H1 (cell line): ENCODE results near the gene SYDE2. TPM values are rescaled to one million over a fixed set of nuclear protein-coding genes. Genes with fewer than 3 reads are reported as not detected.

ENCODE experiments used
- CBX5 ChIP-seq: fragments of 300-800, 300-1000 bp; sonication (generic); IDR thresholded peaks from 2 replicates; pipeline ENCODE4 v1.7.1; 2016; ENCODE audit warnings: antibody characterized with exemption, low read length, low read depth
- CREB1 ChIP-seq: IDR thresholded peaks from 2 replicates; pipeline ENCODE4 v1.6.1; 2012; ENCODE audit warnings: inconsistent platforms
- FOSL1 ChIP-seq: IDR thresholded peaks from 2 replicates; pipeline ENCODE4 v1.6.1; 2011; ENCODE audit warnings: mild to moderate bottlenecking, low read depth, low read length, moderate library complexity; ENCODE audit not compliant: insufficient read depth
- POLR2A ChIP-seq, 2 experiments: IDR thresholded peaks; 1 replicate in 1 of 2; 2 replicates in 1 of 2; pipeline ENCODE4 v1.6.1; 2011; ENCODE audit warnings: low read depth in 2 of 2, low read length in 2 of 2, mild to moderate bottlenecking in 2 of 2; ENCODE audit errors: control extremely low read depth in 1 of 2
- RNF2 ChIP-seq: fragments of 200-900, 300-1000 bp; sonication (generic); IDR thresholded peaks from 2 replicates; pipeline ENCODE4 v1.7.1; 2016; ENCODE audit warnings: borderline replicate concordance, low read depth, mild to moderate bottlenecking, antibody characterized with exemption, low read length; ENCODE audit not compliant: poor library complexity, severe bottlenecking; ENCODE audit errors: missing control alignments
- SAP30 ChIP-seq: fragments of 300-600 bp; sonication (generic); IDR thresholded peaks from 2 replicates; pipeline ENCODE4 v1.7.1; 2012; ENCODE audit warnings: low read length, moderate library complexity, mild to moderate bottlenecking, inconsistent platforms; ENCODE audit not compliant: insufficient read depth, insufficient replicate concordance
- SIRT6 ChIP-seq: IDR thresholded peaks from one replicate; pipeline ENCODE4 v1.7.1; 2012; ENCODE audit warnings: low read length, inconsistent platforms
- TCF12 ChIP-seq: IDR thresholded peaks from 2 replicates; pipeline ENCODE4 v1.6.1; 2011; ENCODE audit warnings: low read depth, mild to moderate bottlenecking, low read length
- polyA plus RNA-seq, 7 experiments: library from polyadenylated mRNA; depleted of rRNA in 3 of 7; stranded (reverse) in 5 of 7; unstranded in 2 of 7; fragments of >200 nt in 5 of 7; fragments of 200-250 nt in 2 of 7; gene quantifications; 1 replicate in 5 of 7; 2 replicates in 1 of 7; 4 replicates in 1 of 7; pipeline versions ENCODE4 v1.2.1 to v1.2.3, GENCODE V29; 2011 to 2013; ENCODE audit warnings: missing spikeins in 2 of 7, mixed read lengths in 2 of 7
- total RNA-seq: library from RNA; stranded (reverse); fragmentation: NEBNext Ultra II Directional; extraction: Animal tissue kit (Norgen Biotek cat#: 25700); gene quantifications from 2 replicates; pipeline ENCODE4 v1.2.1, GENCODE V29; 2021
- TF ChIP-seq, protein P1 (sequence below): fragments of 300-600 bp; sonication (generic); IDR thresholded peaks from 2 replicates; pipeline ENCODE4 v1.7.1; 2012; ENCODE audit warnings: low read length, moderate library complexity, mild to moderate bottlenecking, inconsistent platforms; ENCODE audit not compliant: insufficient replicate concordance

The SYDE2 gene
- total and polyA plus RNA-seq, 2 of the 8 experiments (the other 6 are each of a cell fraction or from before 2014, with no cell fraction given), result 1.6 to 14.6 TPM

DNA sequence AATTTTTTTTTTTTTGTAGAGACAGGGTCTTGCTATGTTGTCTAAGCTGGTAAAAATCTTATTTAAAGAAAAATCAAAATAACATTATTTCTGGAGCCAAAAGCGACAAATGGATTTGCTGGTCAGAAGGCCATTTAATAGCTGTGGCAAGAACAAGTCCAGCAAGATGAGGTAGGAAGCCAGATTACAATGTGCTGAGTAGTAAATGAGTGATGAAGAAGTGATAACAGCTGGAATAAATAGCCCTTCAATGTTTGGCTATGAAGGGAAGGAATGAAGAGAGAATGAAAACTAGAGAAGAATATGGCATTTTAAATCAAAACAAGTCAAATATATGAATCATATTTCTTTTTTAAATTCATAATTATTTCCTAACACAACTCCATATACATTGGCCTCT, 34.5 kb downstream of the SYDE2 start (continued):
- TF ChIP-seq, protein P1, sequence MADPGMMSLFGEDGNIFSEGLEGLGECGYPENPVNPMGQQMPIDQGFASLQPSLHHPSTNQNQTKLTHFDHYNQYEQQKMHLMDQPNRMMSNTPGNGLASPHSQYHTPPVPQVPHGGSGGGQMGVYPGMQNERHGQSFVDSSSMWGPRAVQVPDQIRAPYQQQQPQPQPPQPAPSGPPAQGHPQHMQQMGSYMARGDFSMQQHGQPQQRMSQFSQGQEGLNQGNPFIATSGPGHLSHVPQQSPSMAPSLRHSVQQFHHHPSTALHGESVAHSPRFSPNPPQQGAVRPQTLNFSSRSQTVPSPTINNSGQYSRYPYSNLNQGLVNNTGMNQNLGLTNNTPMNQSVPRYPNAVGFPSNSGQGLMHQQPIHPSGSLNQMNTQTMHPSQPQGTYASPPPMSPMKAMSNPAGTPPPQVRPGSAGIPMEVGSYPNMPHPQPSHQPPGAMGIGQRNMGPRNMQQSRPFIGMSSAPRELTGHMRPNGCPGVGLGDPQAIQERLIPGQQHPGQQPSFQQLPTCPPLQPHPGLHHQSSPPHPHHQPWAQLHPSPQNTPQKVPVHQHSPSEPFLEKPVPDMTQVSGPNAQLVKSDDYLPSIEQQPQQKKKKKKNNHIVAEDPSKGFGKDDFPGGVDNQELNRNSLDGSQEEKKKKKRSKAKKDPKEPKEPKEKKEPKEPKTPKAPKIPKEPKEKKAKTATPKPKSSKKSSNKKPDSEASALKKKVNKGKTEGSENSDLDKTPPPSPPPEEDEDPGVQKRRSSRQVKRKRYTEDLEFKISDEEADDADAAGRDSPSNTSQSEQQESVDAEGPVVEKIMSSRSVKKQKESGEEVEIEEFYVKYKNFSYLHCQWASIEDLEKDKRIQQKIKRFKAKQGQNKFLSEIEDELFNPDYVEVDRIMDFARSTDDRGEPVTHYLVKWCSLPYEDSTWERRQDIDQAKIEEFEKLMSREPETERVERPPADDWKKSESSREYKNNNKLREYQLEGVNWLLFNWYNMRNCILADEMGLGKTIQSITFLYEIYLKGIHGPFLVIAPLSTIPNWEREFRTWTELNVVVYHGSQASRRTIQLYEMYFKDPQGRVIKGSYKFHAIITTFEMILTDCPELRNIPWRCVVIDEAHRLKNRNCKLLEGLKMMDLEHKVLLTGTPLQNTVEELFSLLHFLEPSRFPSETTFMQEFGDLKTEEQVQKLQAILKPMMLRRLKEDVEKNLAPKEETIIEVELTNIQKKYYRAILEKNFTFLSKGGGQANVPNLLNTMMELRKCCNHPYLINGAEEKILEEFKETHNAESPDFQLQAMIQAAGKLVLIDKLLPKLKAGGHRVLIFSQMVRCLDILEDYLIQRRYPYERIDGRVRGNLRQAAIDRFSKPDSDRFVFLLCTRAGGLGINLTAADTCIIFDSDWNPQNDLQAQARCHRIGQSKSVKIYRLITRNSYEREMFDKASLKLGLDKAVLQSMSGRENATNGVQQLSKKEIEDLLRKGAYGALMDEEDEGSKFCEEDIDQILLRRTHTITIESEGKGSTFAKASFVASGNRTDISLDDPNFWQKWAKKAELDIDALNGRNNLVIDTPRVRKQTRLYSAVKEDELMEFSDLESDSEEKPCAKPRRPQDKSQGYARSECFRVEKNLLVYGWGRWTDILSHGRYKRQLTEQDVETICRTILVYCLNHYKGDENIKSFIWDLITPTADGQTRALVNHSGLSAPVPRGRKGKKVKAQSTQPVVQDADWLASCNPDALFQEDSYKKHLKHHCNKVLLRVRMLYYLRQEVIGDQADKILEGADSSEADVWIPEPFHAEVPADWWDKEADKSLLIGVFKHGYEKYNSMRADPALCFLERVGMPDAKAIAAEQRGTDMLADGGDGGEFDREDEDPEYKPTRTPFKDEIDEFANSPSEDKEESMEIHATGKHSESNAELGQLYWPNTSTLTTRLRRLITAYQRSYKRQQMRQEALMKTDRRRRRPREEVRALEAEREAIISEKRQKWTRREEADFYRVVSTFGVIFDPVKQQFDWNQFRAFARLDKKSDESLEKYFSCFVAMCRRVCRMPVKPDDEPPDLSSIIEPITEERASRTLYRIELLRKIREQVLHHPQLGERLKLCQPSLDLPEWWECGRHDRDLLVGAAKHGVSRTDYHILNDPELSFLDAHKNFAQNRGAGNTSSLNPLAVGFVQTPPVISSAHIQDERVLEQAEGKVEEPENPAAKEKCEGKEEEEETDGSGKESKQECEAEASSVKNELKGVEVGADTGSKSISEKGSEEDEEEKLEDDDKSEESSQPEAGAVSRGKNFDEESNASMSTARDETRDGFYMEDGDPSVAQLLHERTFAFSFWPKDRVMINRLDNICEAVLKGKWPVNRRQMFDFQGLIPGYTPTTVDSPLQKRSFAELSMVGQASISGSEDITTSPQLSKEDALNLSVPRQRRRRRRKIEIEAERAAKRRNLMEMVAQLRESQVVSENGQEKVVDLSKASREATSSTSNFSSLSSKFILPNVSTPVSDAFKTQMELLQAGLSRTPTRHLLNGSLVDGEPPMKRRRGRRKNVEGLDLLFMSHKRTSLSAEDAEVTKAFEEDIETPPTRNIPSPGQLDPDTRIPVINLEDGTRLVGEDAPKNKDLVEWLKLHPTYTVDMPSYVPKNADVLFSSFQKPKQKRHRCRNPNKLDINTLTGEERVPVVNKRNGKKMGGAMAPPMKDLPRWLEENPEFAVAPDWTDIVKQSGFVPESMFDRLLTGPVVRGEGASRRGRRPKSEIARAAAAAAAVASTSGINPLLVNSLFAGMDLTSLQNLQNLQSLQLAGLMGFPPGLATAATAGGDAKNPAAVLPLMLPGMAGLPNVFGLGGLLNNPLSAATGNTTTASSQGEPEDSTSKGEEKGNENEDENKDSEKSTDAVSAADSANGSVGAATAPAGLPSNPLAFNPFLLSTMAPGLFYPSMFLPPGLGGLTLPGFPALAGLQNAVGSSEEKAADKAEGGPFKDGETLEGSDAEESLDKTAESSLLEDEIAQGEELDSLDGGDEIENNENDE, result no peak
- TF ChIP-seq CBX5 (no peak), TCF12 (no peak), SIRT6 (no peak), SAP30 (no peak), POLR2A (IDR thresholded peaks at IDR 0.05; ENCODE audit: control extremely low read depth in 1 of 2, low read depth in 2 of 2, low read length in 2 of 2) (no peak), FOSL1 (no peak), RNF2 (no peak), CREB1 (no peak)
